GM11168 (cell line): ENCODE data around the gene KREMEN1.

Experiments
- in situ Hi-C: fragments of 300-500 bp; cut with MboI; formaldehyde crosslinking; loops from one replicate; pipeline ENCODE4 v1.12.0; 2022; ENCODE audit warnings: low sequenced_read_pairs; ENCODE audit not compliant: unreplicated experiment

Gene KREMEN1

GRCh38 chr22:29167032-29167911 is 94.4 kb downstream of the KREMEN1 start:
- in situ Hi-C loops, result no loop called here

- in situ Hi-C loops, result no loop called here
These were observed 98.9 kb downstream of the KREMEN1 start for GRCh38 chr22:29171721-29172120.

- in situ Hi-C loops, result no loop called here
These were observed 99.4 kb downstream of the KREMEN1 start for GRCh38 chr22:29172216-29172615.

GRCh38 chr22:29175312-29175835 is 102.5 kb downstream of the KREMEN1 start:
- in situ Hi-C loops, result no loop called here

GRCh38 chr22:29183971-29184848 is 111.4 kb downstream of the KREMEN1 start:
- in situ Hi-C loops, result no loop called here

GRCh38 chr22:29184849-29185490 is 112.1 kb downstream of the KREMEN1 start:
- in situ Hi-C loops, result no loop called here

GRCh38 chr22:29186302-29186701 is 113.5 kb downstream of the KREMEN1 start:
- in situ Hi-C loops, result no loop called here

GRCh38 chr22:29187831-29188230 is 115.0 kb downstream of the KREMEN1 start:
- in situ Hi-C loops, result no loop called here

- in situ Hi-C loops, result no loop called here
These were observed 117.2 kb downstream of the KREMEN1 start for GRCh38 chr22:29190051-29190450.

GRCh38 chr22:29190918-29191317 is 118.1 kb downstream of the KREMEN1 start:
- in situ Hi-C loops, result no loop called here

GRCh38 chr22:29193021-29193420 is 120.2 kb downstream of the KREMEN1 start:
- in situ Hi-C loops, result no loop called here

GRCh38 chr22:29194184-29194583 is 121.3 kb downstream of the KREMEN1 start:
- in situ Hi-C loops, result no loop called here

- in situ Hi-C loops, result no loop called here
These were observed 122.5 kb downstream of the KREMEN1 start for GRCh38 chr22:29195118-29195963.

- in situ Hi-C loops, result no loop called here
These were observed 123.3 kb downstream of the KREMEN1 start for GRCh38 chr22:29195964-29196666.

- in situ Hi-C loops, result no loop called here
These were observed 124.3 kb downstream of the KREMEN1 start for GRCh38 chr22:29197096-29197495.

GRCh38 chr22:29198240-29198639 is 125.4 kb downstream of the KREMEN1 start:
- in situ Hi-C loops, result no loop called here

- in situ Hi-C loops, result no loop called here
These were observed 127.0 kb downstream of the KREMEN1 start for GRCh38 chr22:29199702-29200400.

- in situ Hi-C loops, result no loop called here
These were observed 128.1 kb downstream of the KREMEN1 start for GRCh38 chr22:29200901-29201300.
